H1 (cell line): ENCODE data around the gene BOLA1. TPM values are rescaled to one million over a fixed set of nuclear protein-coding genes. Genes with fewer than 3 reads are reported as not detected.
A peak's percentile ranks its signal among the peaks of the same experiment; 100 is the strongest.

Experiments
- CTCF ChIA-PET: fragments of 300-600 bp; sonication (Branson Sonifier 250); formaldehyde crosslinking; loops from one replicate; lab custom pipeline; 2021; ENCODE audit not compliant: partially characterized antibody; lab: Charles Lee
- POLR2A ChIA-PET: fragments of 300-600 bp; sonication (Branson Sonifier 250); formaldehyde crosslinking; loops from one replicate; lab custom pipeline; 2021; ENCODE audit warnings: inconsistent platforms; ENCODE audit not compliant: partially characterized antibody; lab: Charles Lee
- DNase-seq, 2 experiments: peaks; one replicate each; pipeline versions ENCODE4 v3.0.0 to v3.0.0-alpha.2; 2010 to 2022; ENCODE audit warnings: low spot score in 2 of 2, low read depth in 1 of 2, mixed read lengths in 1 of 2
- FAIRE-seq: peaks from 2 replicates; lab custom pipeline; 2011; peaks lifted over from hg19 to GRCh38; lab: Jason Lieb, UNC
- H2AFZ ChIP-seq: 2 replicates; pipeline ENCODE4 v1.8.1; 2012; ENCODE audit warnings: low read length, inconsistent platforms
- H2AK5ac ChIP-seq: 2 replicates; pipeline ENCODE4 v1.6.1; 2013; ENCODE audit warnings: low read depth, low read length
- H2BK120ac ChIP-seq: replicated peaks from 2 replicates; pipeline ENCODE3; 2013; ENCODE audit warnings: low read depth, low read length, inconsistent platforms
- H2BK12ac ChIP-seq: 2 replicates; pipeline ENCODE4 v1.6.1; 2013; ENCODE audit warnings: low read depth, low read length
- H2BK15ac ChIP-seq: 2 replicates; pipeline ENCODE4 v1.6.1; 2013; ENCODE audit warnings: low read length
- H2BK20ac ChIP-seq: 2 replicates; pipeline ENCODE4 v1.6.1; 2013; ENCODE audit warnings: low read length
- H2BK5ac ChIP-seq: 2 replicates; pipeline ENCODE4 v1.6.1; 2013; ENCODE audit warnings: low read depth, low read length
- H3K14ac ChIP-seq: 2 replicates; pipeline ENCODE4 v1.6.1; 2013; ENCODE audit warnings: inconsistent platforms; ENCODE audit not compliant: insufficient read length
- H3K18ac ChIP-seq: 2 replicates; pipeline ENCODE4 v1.6.1; 2013; ENCODE audit warnings: low read length; ENCODE audit errors: extremely low read depth
- H3K23ac ChIP-seq: 2 replicates; pipeline ENCODE4 v1.6.1; 2013; ENCODE audit warnings: inconsistent platforms; ENCODE audit not compliant: insufficient read length
- H3K23me2 ChIP-seq: 2 replicates; pipeline ENCODE4 v1.6.1; 2013; ENCODE audit warnings: low read depth, low read length
- H3K27ac ChIP-seq: 2 replicates; pipeline ENCODE4 v1.6.1; 2011; ENCODE audit warnings: low read depth, low read length, inconsistent platforms
- H3K27me3 ChIP-seq, 4 experiments: replicated peaks in 1 of 4; 1 replicate in 1 of 4; 2 replicates in 3 of 4; pipeline versions ENCODE4 v1.6.1 to v1.8.1; 2011 to 2013; ENCODE audit warnings: low read length in 3 of 4, mild to moderate bottlenecking in 3 of 4, inconsistent platforms in 2 of 4, mixed read lengths in 2 of 4, moderate library complexity in 1 of 4; ENCODE audit not compliant: control insufficient read depth in 3 of 4, insufficient read depth in 3 of 4; ENCODE audit errors: extremely low read depth in 1 of 4
- H3K36me3 ChIP-seq, 4 experiments: 2 replicates each; pipeline versions ENCODE4 v1.6.1 to v1.8.1; 2011 to 2013; ENCODE audit warnings: mild to moderate bottlenecking in 4 of 4, low read length in 3 of 4, moderate library complexity in 2 of 4, control low read depth in 1 of 4, inconsistent platforms in 1 of 4; ENCODE audit not compliant: insufficient read depth in 4 of 4, control insufficient read depth in 2 of 4
- H3K4ac ChIP-seq: replicated peaks from 2 replicates; pipeline ENCODE3; 2013; ENCODE audit warnings: low read length, low read depth, mixed read lengths, inconsistent platforms; ENCODE audit not compliant: insufficient read length
- H3K4me1 ChIP-seq, 4 experiments: replicated peaks in 1 of 4; 1 replicate in 1 of 4; 2 replicates in 3 of 4; pipeline versions ENCODE4 v1.6.1 to v1.8.1; 2011 to 2013; ENCODE audit warnings: low read length in 3 of 4, inconsistent platforms in 2 of 4, mixed read lengths in 1 of 4; ENCODE audit not compliant: insufficient read depth in 4 of 4, control insufficient read depth in 3 of 4
- H3K4me2 ChIP-seq, 2 experiments: 2 replicates each; pipeline versions ENCODE4 v1.6.1 to v1.8.1; 2011 to 2013; ENCODE audit warnings: low read depth in 2 of 2, low read length in 2 of 2, control low read depth in 1 of 2, inconsistent platforms in 1 of 2, mild to moderate bottlenecking in 1 of 2; ENCODE audit not compliant: insufficient read depth in 1 of 2
- H3K4me3 ChIP-seq, 4 experiments: fragments of 200-600, 300-600 bp in 1 of 4; sonication (generic), shearing (Covaris generic), sonication (Bioruptor Twin) in 1 of 4; 2 replicates each; pipeline versions ENCODE4 v1.5.1 to v1.8.1; 2011 to 2016; ENCODE audit warnings: low read length in 4 of 4, low read depth in 3 of 4, control low read depth in 2 of 4, inconsistent platforms in 2 of 4, mild to moderate bottlenecking in 2 of 4, mixed read lengths in 1 of 4, moderate library complexity in 1 of 4; ENCODE audit not compliant: insufficient read depth in 2 of 4; ENCODE audit errors: extremely low read depth in 1 of 4
- H3K56ac ChIP-seq: replicated peaks from 2 replicates; pipeline ENCODE3; 2013; ENCODE audit warnings: low read depth, mild to moderate bottlenecking, mixed read lengths, low read length, inconsistent platforms; ENCODE audit not compliant: insufficient read length
- H3K79me1 ChIP-seq: 2 replicates; pipeline ENCODE4 v1.6.1; 2013; ENCODE audit warnings: low read depth, low read length, control low read depth
- H3K79me2 ChIP-seq, 2 experiments: 2 replicates each; pipeline versions ENCODE4 v1.6.1 to v1.8.1; 2012 to 2013; ENCODE audit warnings: low read length in 2 of 2, mild to moderate bottlenecking in 2 of 2, inconsistent platforms in 1 of 2; ENCODE audit not compliant: insufficient read depth in 2 of 2, control insufficient read depth in 1 of 2
- H3K9ac ChIP-seq, 4 experiments: replicated peaks in 1 of 4; 1 replicate in 1 of 4; 2 replicates in 3 of 4; pipeline versions ENCODE4 v1.6.1 to v1.8.1; 2011 to 2013; ENCODE audit warnings: low read depth in 3 of 4, low read length in 3 of 4, control low read depth in 2 of 4, mild to moderate bottlenecking in 2 of 4, moderate library complexity in 2 of 4, inconsistent platforms in 1 of 4; ENCODE audit errors: extremely low read depth in 1 of 4
- H3K9me3 ChIP-seq, 2 experiments: 2 replicates each; pipeline versions ENCODE4 v1.6.1 to v1.8.1; 2012 to 2013; ENCODE audit warnings: mild to moderate bottlenecking in 2 of 2, moderate library complexity in 2 of 2, control low read depth in 1 of 2, inconsistent platforms in 1 of 2, low read depth in 1 of 2, low read length in 1 of 2, mixed read lengths in 1 of 2; ENCODE audit not compliant: insufficient read depth in 2 of 2
- H4K20me1 ChIP-seq, 2 experiments: replicated peaks in 1 of 2; 2 replicates each; pipeline versions ENCODE3 to v1.8.1; 2011 to 2013; ENCODE audit warnings: inconsistent platforms in 2 of 2, low read length in 2 of 2, mild to moderate bottlenecking in 1 of 2; ENCODE audit not compliant: insufficient read depth in 2 of 2, control insufficient read depth in 1 of 2
- H4K5ac ChIP-seq: 2 replicates; pipeline ENCODE4 v1.6.1; 2013; ENCODE audit warnings: low read length, low read depth, mixed read lengths, inconsistent platforms; ENCODE audit not compliant: insufficient read length
- H4K8ac ChIP-seq: 2 replicates; pipeline ENCODE4 v1.8.0; 2013; ENCODE audit warnings: mild to moderate bottlenecking, moderate library complexity, low read length, inconsistent platforms; ENCODE audit not compliant: insufficient read depth; ENCODE audit errors: extremely low read depth
- H4K91ac ChIP-seq: replicated peaks from 2 replicates; pipeline ENCODE3; 2013; ENCODE audit warnings: low read length, mixed read lengths, inconsistent platforms; ENCODE audit not compliant: insufficient read length
- BRCA1 ChIP-seq: IDR thresholded peaks from 2 replicates; pipeline ENCODE4 v1.6.1; 2012; ENCODE audit warnings: low read depth, low read length, improper control_type of control experiment
- MAX ChIP-seq: IDR thresholded peaks from 2 replicates; pipeline ENCODE4 v1.6.1; 2012; ENCODE audit warnings: inconsistent platforms
- RXRA ChIP-seq: IDR thresholded peaks from 2 replicates; pipeline ENCODE4 v1.6.1; 2011; ENCODE audit warnings: low read depth, mild to moderate bottlenecking, low read length, moderate library complexity; ENCODE audit not compliant: insufficient read depth
- SP1 ChIP-seq: IDR thresholded peaks from 2 replicates; pipeline ENCODE4 v1.6.1; 2011; ENCODE audit warnings: low read depth, low read length
- SP4 ChIP-seq: IDR thresholded peaks from 2 replicates; pipeline ENCODE4 v1.6.1; 2012; ENCODE audit warnings: low read length, inconsistent platforms
- TBP ChIP-seq: IDR thresholded peaks from 2 replicates; pipeline ENCODE4 v1.6.1; 2011; ENCODE audit warnings: low read depth, low read length, improper control_type of control experiment
- YY1 ChIP-seq: IDR thresholded peaks from 2 replicates; pipeline ENCODE4 v1.6.1; 2011; ENCODE audit warnings: low read depth, mild to moderate bottlenecking, low read length
- WGBS, 2 experiments: shearing (Covaris generic) in 1 of 2; methylation state at CpG; one replicate each; pipeline versions ENCODE4 v1.1.6 to v1.1.7; 2013 to 2015; ENCODE audit warnings: low lambda C conversion rate in 2 of 2, mixed read lengths in 2 of 2, inconsistent platforms in 1 of 2, low coverage in 1 of 2, missing lambda C conversion rate in 1 of 2; ENCODE audit not compliant: insufficient replicate concordance in 2 of 2, insufficient coverage in 1 of 2, insufficient read length in 1 of 2; ENCODE audit errors: extremely low coverage in 1 of 2, missing lambda C conversion rate in 1 of 2; 5-methylcytosine and 5-hydroxymethylcytosine counted together
- polyA plus RNA-seq, 7 experiments: library from polyadenylated mRNA; depleted of rRNA in 3 of 7; stranded (reverse) in 5 of 7; unstranded in 2 of 7; fragments of >200 nt in 5 of 7; fragments of 200-250 nt in 2 of 7; gene quantifications; 1 replicate in 5 of 7; 2 replicates in 1 of 7; 4 replicates in 1 of 7; pipeline versions ENCODE4 v1.2.1 to v1.2.3, GENCODE V29; 2011 to 2013; ENCODE audit warnings: missing spikeins in 2 of 7, mixed read lengths in 2 of 7
- total RNA-seq: library from RNA; stranded (reverse); fragmentation: NEBNext Ultra II Directional; extraction: Animal tissue kit (Norgen Biotek cat#: 25700); gene quantifications from 2 replicates; pipeline ENCODE4 v1.2.1, GENCODE V29; 2021
- TF ChIP-seq, protein P1 (sequence below): IDR thresholded peaks from 2 replicates; pipeline ENCODE4 v1.6.1; 2011; ENCODE audit warnings: low read depth, mild to moderate bottlenecking, low read length; ENCODE audit not compliant: insufficient read depth

The BOLA1 gene
- total and polyA plus RNA-seq, 2 of the 8 experiments (the other 6 are each of a cell fraction or from before 2014, with no cell fraction given) = 8.1 to 15.4 TPM

DNA sequence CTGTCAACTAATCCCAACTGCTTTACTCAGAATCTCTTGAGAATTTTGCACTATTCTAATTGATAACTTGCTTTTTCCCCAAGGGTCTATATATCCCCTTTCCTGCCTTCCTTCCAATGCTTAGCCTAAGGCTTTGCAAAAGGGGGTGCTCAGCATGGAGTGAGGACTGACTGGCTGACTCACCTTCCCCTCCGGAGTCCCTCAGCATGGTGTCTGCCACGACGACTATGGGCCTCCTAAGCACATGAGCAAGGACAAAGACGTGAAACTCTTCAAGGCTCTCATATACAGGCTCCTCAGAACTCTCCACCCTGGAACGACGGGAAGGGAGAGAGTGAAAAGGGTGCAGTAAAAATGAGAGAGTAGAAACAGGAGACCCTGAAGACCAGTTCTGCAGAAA lies 50.5 kb downstream of the BOLA1 start:
- WGBS, 2 experiments = 78% methylated on average over 6 of the region's 6 CpGs; no CpG with 5 or more reads in 1 of the 2 experiments
- peaks cover 2 to 37% (median 25%) of the 10 kb centered on the region in 4 experiments; a peak in 7 of 8 replicates for H3K36me3 ChIP-seq
- no peak for FAIRE-seq

More for the DNA sequence above, 50.5 kb downstream of the BOLA1 start:
- H3K9ac ChIP-seq = no peak overlapping the region
- H3K79me1 ChIP-seq = no peaks in the 10 kb centered on the region
- no peak overlapping the region for H3K4ac ChIP-seq
- H3K14ac ChIP-seq = no peak overlapping the region
- H2BK12ac ChIP-seq = no peak overlapping the region
- H2AK5ac ChIP-seq = no peak overlapping the region
- no peak overlapping the region for H3K4me3 ChIP-seq
- H3K23me2 ChIP-seq = no peaks in the 10 kb centered on the region
- H4K8ac ChIP-seq = no peak overlapping the region
- CTCF ChIA-PET = interaction anchor here (0.9 to 1.4 kb wide), 2 partner anchors 11 to 238 kb away, joined by 4 to 6 read pairs; no protein-coding TSS in a partner anchor
- H3K23ac ChIP-seq = no peak overlapping the region
- H4K91ac ChIP-seq = no peak overlapping the region
- no peak overlapping the region for H2BK5ac ChIP-seq
- H3K18ac ChIP-seq = no peak overlapping the region
- no peak overlapping the region for H3K4me2 ChIP-seq
- no peaks in the 10 kb centered on the region for H3K79me2 ChIP-seq
- H3K4me1 ChIP-seq = no peaks in the 10 kb centered on the region
- no peaks in the 10 kb centered on the region for H3K27me3 ChIP-seq
- H2BK20ac ChIP-seq = no peak overlapping the region
- no peak overlapping the region for H4K5ac ChIP-seq
- no peak overlapping the region for H2AFZ ChIP-seq
- H2BK15ac ChIP-seq = no peak overlapping the region
- no peak overlapping the region for H2BK120ac ChIP-seq
- POLR2A ChIA-PET = no interaction called here
- DNase-seq = no peak
- H3K9me3 ChIP-seq = no peaks in the 10 kb centered on the region
- H3K27ac ChIP-seq = no peak overlapping the region
- H3K56ac ChIP-seq = no peak overlapping the region
- no peaks in the 10 kb centered on the region for H4K20me1 ChIP-seq
- TF ChIP-seq, protein P1, sequence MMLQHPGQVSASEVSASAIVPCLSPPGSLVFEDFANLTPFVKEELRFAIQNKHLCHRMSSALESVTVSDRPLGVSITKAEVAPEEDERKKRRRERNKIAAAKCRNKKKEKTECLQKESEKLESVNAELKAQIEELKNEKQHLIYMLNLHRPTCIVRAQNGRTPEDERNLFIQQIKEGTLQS = no peak
- TF ChIP-seq BRCA1 = no peak
- TF ChIP-seq SP4 = no peak
- 0 out of 2 replicates have a peak, but pooled peaks have one; percentile 21 for TF ChIP-seq MAX
- TF ChIP-seq RXRA = no peak
- no peak for TF ChIP-seq SP1
- TF ChIP-seq TBP = no peak
- TF ChIP-seq YY1 = no peak
